Subcutaneous adipose tissue (tissue), 4 donors: ENCODE data around the gene KRT14. TPM values are rescaled to one million over a fixed set of nuclear protein-coding genes. Genes with fewer than 3 reads are reported as not detected.

Experiments
- CTCF ChIP-seq: fragments of 450-650 bp; IDR thresholded peaks from one replicate; pipeline ENCODE4 v1.5.1; 2016; ENCODE audit warnings: low read depth, mild to moderate bottlenecking, control low read depth, antibody characterized with exemption, moderate library complexity
- total RNA-seq, 4 donors: library from RNA; depleted of rRNA; stranded (reverse); fragments of >200 nt; gene quantifications; one replicate each; pipeline ENCODE4 v1.1.0, GENCODE V29; 2016

Gene KRT14
- total RNA-seq, 4 donors from 2014 or later, result 2.0 to 2.1 TPM; not detected in 2

GRCh38 chr17:41559548-41559947 is 27.1 kb downstream of the KRT14 start:
- TF ChIP-seq CTCF, result no peak

GRCh38 chr17:41556931-41557330 is 29.8 kb downstream of the KRT14 start:
- TF ChIP-seq CTCF, result no peak

GRCh38 chr17:41556306-41556705 is 30.4 kb downstream of the KRT14 start:
- TF ChIP-seq CTCF, result no peak

- no peak for TF ChIP-seq CTCF
These were observed 31.4 kb downstream of the KRT14 start for GRCh38 chr17:41555105-41555887.

- no peak for TF ChIP-seq CTCF
These were observed 32.6 kb downstream of the KRT14 start for GRCh38 chr17:41553987-41554680.

- TF ChIP-seq CTCF, result no peak
These were observed 33.5 kb downstream of the KRT14 start for GRCh38 chr17:41553176-41553575.

GRCh38 chr17:41552455-41552854 is 34.2 kb downstream of the KRT14 start:
- no peak for TF ChIP-seq CTCF
